ENCODE data around the gene RASL12.
"Not testable (repeated sequence)": the region's sequence is repeated elsewhere in the genome, so short reads cannot be mapped to it uniquely, and the experiment has no call there.

Gene RASL12

GRCh38 chr15:65027593-65027992 lies 40.2 kb downstream of the RASL12 start:
- DNase-seq = no peak

- no peak for DNase-seq
Observed at GRCh38 chr15:65026756-65027155, 41.0 kb downstream of the RASL12 start.

GRCh38 chr15:65021488-65021887 lies 46.3 kb downstream of the RASL12 start:
- DNase-seq = no peak

- DNase-seq = no peak
Observed at GRCh38 chr15:65020419-65020818, 47.4 kb downstream of the RASL12 start.

- DNase-seq = not testable (repeated sequence)
Observed at GRCh38 chr15:65011198-65011597, 56.6 kb downstream of the RASL12 start.

- no peak for DNase-seq
Observed at GRCh38 chr15:65008983-65009382, 58.8 kb downstream of the RASL12 start.

GRCh38 chr15:65006876-65007275 lies 60.9 kb downstream of the RASL12 start:
- no peak for DNase-seq

GRCh38 chr15:65004993-65005392 lies 62.8 kb downstream of the RASL12 start:
- DNase-seq = no peak

All from effector CD8-positive, alpha-beta T cell (primary cell).